Neural crest cell (in vitro differentiated cells): ENCODE data around the gene KANK4. TPM values are rescaled to one million over a fixed set of nuclear protein-coding genes. Genes with fewer than 3 reads are reported as not detected.

Experiments used
- DNase-seq: peaks from one replicate; pipeline ENCODE4 v3.0.0; 2021; ENCODE audit warnings: low read depth, mixed read lengths, low spot score
- H3K27ac Mint-ChIP-seq: one replicate; pipeline ENCODE4 v1.8.0; 2021; ENCODE audit warnings: mild to moderate bottlenecking, mixed read lengths; ENCODE audit not compliant: unreplicated experiment
- H3K27me3 Mint-ChIP-seq: 2 replicates; pipeline ENCODE4 v1.8.0; 2021; ENCODE audit warnings: low read depth, mild to moderate bottlenecking, mixed read lengths
- H3K36me3 Mint-ChIP-seq: 2 replicates; pipeline ENCODE4 v1.8.0; 2021; ENCODE audit warnings: low read depth, mild to moderate bottlenecking, mixed read lengths
- H3K4me1 Mint-ChIP-seq: 2 replicates; pipeline ENCODE4 v1.8.0; 2021; ENCODE audit warnings: mixed read lengths
- H3K4me3 Mint-ChIP-seq: one replicate; pipeline ENCODE4 v1.8.0; 2021; ENCODE audit warnings: mild to moderate bottlenecking, mixed read lengths
- H3K9me3 Mint-ChIP-seq: 2 replicates; pipeline ENCODE4 v1.8.0; 2021; ENCODE audit warnings: mixed read lengths
- total RNA-seq: library from RNA; stranded (reverse); gene quantifications from 2 replicates; pipeline ENCODE4 v1.2.1, GENCODE V29; 2021
- TF ChIP-seq, protein P1 (sequence below): fragments of 200-600 bp; sonication (generic); conservative IDR thresholded peaks from 2 replicates; pipeline ENCODE4 v1.5.0; 2021; ENCODE audit warnings: antibody characterized with exemption, mild to moderate bottlenecking

Gene KANK4
- total RNA-seq, 1 donor from 2014 or later = 5.4 TPM

DNA sequence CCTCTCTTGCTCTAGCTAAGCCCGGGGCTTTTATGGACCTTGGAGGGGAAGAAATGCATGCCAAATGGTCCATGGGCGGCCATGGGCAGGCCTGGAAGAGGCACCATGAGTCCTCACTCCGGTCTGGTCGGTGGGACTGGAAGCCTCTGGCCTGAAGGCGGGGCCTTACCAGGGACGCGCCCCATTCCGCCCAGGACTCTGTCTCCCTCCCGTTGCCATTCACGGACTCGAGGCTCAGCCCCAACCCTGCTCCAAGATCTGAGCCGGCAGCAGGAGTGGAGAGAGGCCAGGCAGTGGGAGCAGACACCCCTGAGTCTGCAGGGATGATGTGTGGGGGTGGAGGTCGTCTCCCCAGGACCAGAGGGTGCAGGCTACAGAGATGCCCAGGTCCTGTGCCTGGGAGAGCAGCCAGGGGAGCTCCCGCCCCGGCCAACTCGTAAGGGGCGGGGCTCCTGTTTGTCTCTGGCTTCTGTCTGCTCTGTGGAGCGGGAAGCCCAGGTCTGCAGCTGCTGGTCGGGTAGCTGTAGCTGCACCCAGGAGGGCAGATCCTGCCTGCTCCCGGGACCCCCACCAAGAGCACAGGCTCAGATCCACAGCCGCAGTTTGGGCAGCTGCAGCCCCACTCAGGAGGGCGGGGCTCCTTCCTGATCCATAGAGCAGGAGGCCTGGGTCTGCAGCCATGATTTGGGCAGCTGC is 8.3 kb upstream of the KANK4 start:
- DNase-seq = no peak
- Mint-ChIP-seq H3K27ac (no peak overlapping the region), H3K36me3 (no peaks in the 10 kb centered on the region), H3K4me3 (no peak overlapping the region), H3K9me3 (no peaks in the 10 kb centered on the region), H3K27me3 (no peaks in the 10 kb centered on the region), H3K4me1 (peaks cover 6% of the 10 kb centered on the region)
- TF ChIP-seq, protein P1, sequence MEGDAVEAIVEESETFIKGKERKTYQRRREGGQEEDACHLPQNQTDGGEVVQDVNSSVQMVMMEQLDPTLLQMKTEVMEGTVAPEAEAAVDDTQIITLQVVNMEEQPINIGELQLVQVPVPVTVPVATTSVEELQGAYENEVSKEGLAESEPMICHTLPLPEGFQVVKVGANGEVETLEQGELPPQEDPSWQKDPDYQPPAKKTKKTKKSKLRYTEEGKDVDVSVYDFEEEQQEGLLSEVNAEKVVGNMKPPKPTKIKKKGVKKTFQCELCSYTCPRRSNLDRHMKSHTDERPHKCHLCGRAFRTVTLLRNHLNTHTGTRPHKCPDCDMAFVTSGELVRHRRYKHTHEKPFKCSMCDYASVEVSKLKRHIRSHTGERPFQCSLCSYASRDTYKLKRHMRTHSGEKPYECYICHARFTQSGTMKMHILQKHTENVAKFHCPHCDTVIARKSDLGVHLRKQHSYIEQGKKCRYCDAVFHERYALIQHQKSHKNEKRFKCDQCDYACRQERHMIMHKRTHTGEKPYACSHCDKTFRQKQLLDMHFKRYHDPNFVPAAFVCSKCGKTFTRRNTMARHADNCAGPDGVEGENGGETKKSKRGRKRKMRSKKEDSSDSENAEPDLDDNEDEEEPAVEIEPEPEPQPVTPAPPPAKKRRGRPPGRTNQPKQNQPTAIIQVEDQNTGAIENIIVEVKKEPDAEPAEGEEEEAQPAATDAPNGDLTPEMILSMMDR = no peak

DNA sequence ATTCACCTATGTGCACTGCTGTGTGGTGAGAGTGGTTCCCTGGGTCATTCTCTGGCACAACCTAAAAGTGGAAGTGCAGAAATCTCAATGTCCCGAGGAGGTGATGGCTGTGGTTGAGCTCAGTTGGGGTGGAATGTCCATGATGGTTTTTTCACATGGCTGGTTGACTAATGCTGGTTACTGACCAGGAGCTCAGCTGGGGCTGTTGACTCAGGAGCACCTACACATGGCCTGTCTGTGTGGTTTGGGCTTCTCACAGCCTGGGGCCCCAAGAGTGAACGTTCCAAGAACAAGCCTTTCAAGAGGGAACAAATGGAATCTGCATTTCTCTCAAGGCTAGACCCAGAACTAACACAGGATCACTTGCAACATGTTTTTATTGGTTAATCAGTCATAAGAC is 6.4 kb upstream of the KANK4 start:
- Mint-ChIP-seq H3K27ac (no peak overlapping the region), H3K36me3 (no peaks in the 10 kb centered on the region), H3K27me3 (peaks cover 9% of the 10 kb centered on the region), H3K4me3 (no peak overlapping the region), H3K9me3 (no peaks in the 10 kb centered on the region), H3K4me1 (peaks cover 10% of the 10 kb centered on the region)
- DNase-seq = no peak
- TF ChIP-seq, protein P1 = no peak

DNA sequence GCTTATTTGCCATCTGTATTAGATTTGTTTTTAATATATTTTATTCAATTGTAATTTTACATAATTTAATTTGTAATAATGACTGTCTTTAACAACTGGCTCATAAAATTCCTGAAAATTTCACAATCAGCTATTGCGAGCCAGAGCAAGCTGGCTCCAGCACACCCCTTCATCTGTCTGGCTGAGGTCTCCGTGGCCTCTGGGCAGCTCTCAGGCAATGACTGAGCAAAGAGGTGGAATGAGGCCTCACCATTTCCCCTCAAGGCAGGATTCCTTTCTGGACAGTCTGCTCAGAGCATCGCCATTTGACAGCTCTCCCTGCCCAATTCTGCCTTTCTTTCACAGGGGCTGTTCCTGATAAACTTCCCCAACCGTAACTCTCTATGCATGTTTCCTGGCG is 5.8 kb upstream of the KANK4 start:
- Mint-ChIP-seq H3K27me3 (peaks cover 15% of the 10 kb centered on the region), H3K9me3 (no peaks in the 10 kb centered on the region), H3K4me3 (no peak overlapping the region), H3K27ac (no peak overlapping the region), H3K36me3 (no peaks in the 10 kb centered on the region), H3K4me1 (peaks cover 10% of the 10 kb centered on the region)
- no peak for DNase-seq
- TF ChIP-seq, protein P1 = no peak

DNA sequence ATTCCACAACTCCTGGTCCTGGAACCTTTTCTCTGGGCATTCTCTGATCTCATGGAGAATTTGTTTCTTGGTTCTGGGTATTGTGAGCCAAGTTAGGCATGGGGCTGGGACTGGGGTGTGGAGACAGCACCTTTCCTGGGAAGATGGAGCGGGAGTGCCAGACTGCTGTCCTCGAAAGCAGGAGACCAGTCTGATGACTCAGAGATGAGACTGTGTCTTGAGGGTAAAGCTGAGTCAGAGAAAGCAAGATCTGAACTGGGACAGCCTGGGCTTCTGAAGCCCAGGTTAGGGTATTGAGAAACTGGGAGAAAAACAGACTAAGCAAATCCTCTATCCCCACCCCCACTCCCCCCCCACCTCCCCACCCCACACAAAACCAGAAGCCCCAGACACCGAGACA is 2.2 kb upstream of the KANK4 start:
- peak overlapping the region; percentile 43 for H3K4me3 Mint-ChIP-seq
- TF ChIP-seq, protein P1 = no peak
- DNase-seq = no peak
- peak overlapping the region; percentile 44 for H3K27ac Mint-ChIP-seq
- H3K36me3 Mint-ChIP-seq = no peaks in the 10 kb centered on the region
- no peaks in the 10 kb centered on the region for H3K9me3 Mint-ChIP-seq
- peaks cover 49% of the 10 kb centered on the region for H3K27me3 Mint-ChIP-seq
- peaks cover 14% of the 10 kb centered on the region for H3K4me1 Mint-ChIP-seq

DNA sequence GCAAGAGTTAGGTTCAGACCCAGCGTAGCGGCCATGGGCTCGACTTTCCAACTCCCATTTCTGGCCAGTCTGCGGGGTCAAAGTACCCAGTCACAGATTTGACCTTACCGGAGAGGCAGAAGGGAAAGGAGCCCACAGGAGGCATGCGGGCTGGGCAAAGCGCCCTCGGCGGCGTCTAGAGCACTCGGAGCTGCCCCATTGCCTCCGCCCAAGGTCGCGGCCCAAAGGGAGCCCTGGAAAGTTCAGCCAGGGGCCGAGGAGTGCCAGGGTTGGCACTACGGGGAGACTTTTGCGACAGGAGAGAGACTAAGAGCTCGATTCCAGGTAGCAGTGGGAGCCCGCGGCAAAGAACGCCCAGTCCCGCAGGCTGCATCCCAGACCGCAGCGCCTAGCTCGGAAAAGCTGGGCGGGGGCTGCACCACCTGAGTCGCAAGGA is 896 bp downstream of the KANK4 start:
- peaks cover 21% of the 10 kb centered on the region for H3K4me1 Mint-ChIP-seq
- H3K27ac Mint-ChIP-seq = no peak overlapping the region
- H3K27me3 Mint-ChIP-seq = peaks cover 57% of the 10 kb centered on the region
- H3K9me3 Mint-ChIP-seq = no peaks in the 10 kb centered on the region
- peak overlapping the region; percentile 84 for H3K4me3 Mint-ChIP-seq
- H3K36me3 Mint-ChIP-seq = no peaks in the 10 kb centered on the region
- TF ChIP-seq, protein P1 = no peak
- no peak for DNase-seq
